Psoas muscle (tissue), 8 donors: ENCODE results near the gene DCN. TPM values are rescaled to one million over a fixed set of nuclear protein-coding genes. Genes with fewer than 3 reads are reported as not detected.
A peak's percentile ranks its signal among the peaks of the same experiment; 100 is the strongest.

Source experiments
- ATAC-seq, 4 donors: fragments of 200-7000 bp; cut with Tn5 transposase; one replicate each; pipeline ENCODE4 v1.9.1; 2020; ENCODE audit warnings: moderate library complexity in 3 of 4, mild to moderate bottlenecking in 2 of 4
- DNase-seq, 2 donors: peaks; one replicate each; pipeline ENCODE4 v3.0.0-alpha.2; 2020
- H3K27ac ChIP-seq: fragments of 200-600 bp; one replicate; pipeline ENCODE4 v1.8.0; 2022
- H3K27me3 ChIP-seq, 3 donors: fragments of 200-600 bp in 1 of 3; one replicate each; pipeline versions ENCODE4 v1.6.1 to v1.8.0; 2013 to 2022; ENCODE audit warnings: low read length in 2 of 3, mild to moderate bottlenecking in 2 of 3, moderate library complexity in 1 of 3; ENCODE audit not compliant: insufficient read depth in 3 of 3
- H3K36me3 ChIP-seq, 2 donors: fragments of 200-600 bp in 1 of 2; one replicate each; pipeline versions ENCODE4 v1.6.1 to v1.8.0; 2013 to 2022; ENCODE audit warnings: low read depth in 1 of 2, mild to moderate bottlenecking in 1 of 2, moderate library complexity in 1 of 2; ENCODE audit not compliant: insufficient read depth in 1 of 2
- H3K4me1 ChIP-seq: fragments of 200-600 bp; one replicate; pipeline ENCODE4 v1.8.0; 2022
- H3K4me3 ChIP-seq: fragments of 200-600 bp; one replicate; pipeline ENCODE4 v1.8.0; 2022; ENCODE audit warnings: mild to moderate bottlenecking
- H3K9me3 ChIP-seq: fragments of 200-600 bp; one replicate; pipeline ENCODE4 v1.8.0; 2022
- CTCF ChIP-seq: fragments of 200-600 bp; IDR thresholded peaks from one replicate; pipeline ENCODE4 v1.8.0; 2022; ENCODE audit warnings: antibody characterized with exemption
- WGBS, 3 donors: extraction: QIAGEN DNeasy Blood & Tissue Kit; methylation state at CpG; one replicate each; pipeline versions ENCODE4 v1.1.6 to v1.1.7; 2013; 5-methylcytosine and 5-hydroxymethylcytosine counted together
- intact Hi-C, 2 donors: fragments of 100-400 bp; cut with DNase I; formaldehyde crosslinking; loops; one replicate each; pipeline versions ENCODE4 v1.11.0 to v1.14.2; 2022
- polyA plus RNA-seq, 3 donors: library from polyadenylated mRNA; stranded (reverse); fragments of 200-250 nt; gene quantifications; one replicate each; pipeline ENCODE4 v1.2.3, GENCODE V29; 2013
- total RNA-seq, 4 donors: library from RNA; stranded (reverse); fragmentation: NEBNext Ultra II Directional in 2 of 4; extraction: Animal tissue kit (Norgen Biotek cat#: 25700) in 2 of 4; gene quantifications; one replicate each; pipeline versions ENCODE4 v1.2.1 to v1.2.4, GENCODE V29; 2021 to 2023
- donor health status: healthy with polysubstance abuse.
- donor health status: DM: no; HTN: no; CAD: no; lungs with moderate emphysema.
- donor health status: Bipolar disorder and iron deficiency.
- donor health status: healthy.
- donor health status: DM: yes; HTN: yes; CAD: no.
- donor health status: DM: no; HTN: no; CAD: no.
- donor health status: DM: no; HTN: no; CAD: no.
- donor health status: DM: yes; HTN: yes; CAD: no.

The DCN gene
- total and polyA plus RNA-seq, 7 donors = 219 to 361 (median 227) TPM

- no peaks in the 10 kb centered on the region for H3K36me3 ChIP-seq
- peak within 1 kb of the TSS; percentile 36 for H3K4me3 ChIP-seq
- intact Hi-C loops = loop anchor here in 1 of 2 donors (10.0 kb wide), 1 partner anchor 137 kb away; no protein-coding TSS in a partner anchor
- H3K27ac ChIP-seq = no peak within 1 kb of the TSS
- H3K9me3 ChIP-seq = no peaks in the 10 kb centered on the region
- H3K27me3 ChIP-seq = no peaks in the 10 kb centered on the region
- TF ChIP-seq CTCF = no peak
- no peaks in the 10 kb centered on the region for H3K4me1 ChIP-seq
- ATAC-seq (peak in 1 of 4 donors; percentile 29), DNase-seq (peak; percentile 25 to 47)
- 30 to 31% (median 30%) methylated on average over 7 of the region's 7 CpGs for WGBS, 3 donors
Observed at GRCh38 chr12:91111366-91112325, 71.0 kb downstream of the DCN start, which contains the start of gene LUM. TSS of gene LUM (minus strand) at chr12:91111494. CDS start at chr12:91108979, 2,515 bp downstream.

- Histone ChIP-seq H3K36me3 (no peaks in the 10 kb centered on the region), H3K9me3 (no peaks in the 10 kb centered on the region), H3K27ac (no peak overlapping the region), H3K4me3 (peak overlapping the region; percentile 36), H3K27me3 (no peaks in the 10 kb centered on the region), H3K4me1 (no peaks in the 10 kb centered on the region)
- no peak for ATAC-seq
- 70 to 73% (median 71%) methylated on average over 5 of the region's 5 CpGs for WGBS, 3 donors
- TF ChIP-seq CTCF = no peak
- DNase-seq = no peak
- intact Hi-C loops = loop anchor here in 1 of 2 donors (10.0 kb wide), 1 partner anchor 136 kb away; no protein-coding TSS in a partner anchor
Observed at GRCh38 chr12:91110311-91110924, 72.2 kb downstream of the DCN start.

- H3K4me1 ChIP-seq = no peaks in the 10 kb centered on the region
- H3K27me3 ChIP-seq = no peaks in the 10 kb centered on the region
- 76 to 85% (median 85%) methylated on average over 2 of the region's 2 CpGs for WGBS, 3 donors
- TF ChIP-seq CTCF = no peak
- H3K27ac ChIP-seq = no peak overlapping the region
- no peak for DNase-seq
- ATAC-seq = no peak
- H3K36me3 ChIP-seq = no peaks in the 10 kb centered on the region
- no peaks in the 10 kb centered on the region for H3K9me3 ChIP-seq
- peak overlapping the region; percentile 36 for H3K4me3 ChIP-seq
- intact Hi-C loops = loop anchor here in 1 of 2 donors (10.0 kb wide), 1 partner anchor 135 kb away; no protein-coding TSS in a partner anchor
Observed at GRCh38 chr12:91109581-91110310, 72.9 kb downstream of the DCN start.

- H3K36me3 ChIP-seq = no peaks in the 10 kb centered on the region
- peak; percentile 40 for TF ChIP-seq CTCF
- H3K27ac ChIP-seq = no peak overlapping the region
- DNase-seq (peak; percentile 61 to 76), ATAC-seq (peak in 1 of 4 donors; percentile 67)
- intact Hi-C loops = no loop called here
- 40 to 44% (median 41%) methylated on average over 7 of the region's 7 CpGs for WGBS, 3 donors
- H3K4me3 ChIP-seq = peak overlapping the region; percentile 36
- H3K9me3 ChIP-seq = no peaks in the 10 kb centered on the region
- no peaks in the 10 kb centered on the region for H3K27me3 ChIP-seq
- H3K4me1 ChIP-seq = no peaks in the 10 kb centered on the region
Observed at GRCh38 chr12:91109148-91109564, 73.5 kb downstream of the DCN start.
